Testis (tissue), 3 donors: ENCODE data around the gene ASAP2. TPM values are rescaled to one million over a fixed set of nuclear protein-coding genes. Genes with fewer than 3 reads are reported as not detected.
A peak's percentile ranks its signal among the peaks of the same experiment; 100 is the strongest.

ENCODE experiments used
- DNase-seq: peaks from one replicate; pipeline ENCODE4 v3.0.0-alpha.2; 2019
- H3K27ac ChIP-seq, 2 donors: fragments of 200-600 bp; sonication (generic); one replicate each; pipeline ENCODE4 v1.5.1; 2019
- H3K27me3 ChIP-seq: fragments of 200-600 bp; sonication (generic); one replicate; pipeline ENCODE4 v1.5.1; 2019
- H3K36me3 ChIP-seq: fragments of 200-600 bp; sonication (generic); one replicate; pipeline ENCODE4 v1.5.1; 2017; ENCODE audit warnings: low read depth; ENCODE audit errors: missing control alignments
- H3K4me1 ChIP-seq: fragments of 200-600 bp; sonication (generic); one replicate; pipeline ENCODE4 v1.5.1; 2019
- H3K4me3 ChIP-seq, 2 donors: fragments of 200-600 bp; sonication (generic); one replicate each; pipeline ENCODE4 v1.5.1; 2017 to 2019
- H3K9me3 ChIP-seq: fragments of 200-600 bp; sonication (generic); one replicate; pipeline ENCODE4 v1.5.1; 2017
- CTCF ChIP-seq, 3 experiments: fragments of 450-650 bp in 2 of 3; fragments of 200-600 bp in 1 of 3; sonication (generic) in 1 of 3; IDR thresholded peaks; one replicate each; pipeline ENCODE4 v1.5.1; 2016 to 2019; ENCODE audit warnings: antibody characterized with exemption in 3 of 3, mild to moderate bottlenecking in 2 of 3, moderate library complexity in 1 of 3
- POLR2A ChIP-seq: fragments of 450-650 bp; IDR thresholded peaks from one replicate; pipeline ENCODE4 v1.6.1; 2017; ENCODE audit warnings: antibody characterized with exemption, mild to moderate bottlenecking, moderate library complexity
- WGBS, 2 donors: methylation state at CpG; one replicate each; pipeline ENCODE4 v1.1.5; 2018; 5-methylcytosine and 5-hydroxymethylcytosine counted together
- intact Hi-C: fragments of 100-400 bp; cut with DNase I; formaldehyde crosslinking; loops from one replicate; pipeline ENCODE4 v1.15.1; 2023; ENCODE audit warnings: low total_unique reads
- polyA plus RNA-seq: library from polyadenylated mRNA; stranded (reverse); fragments of 350-450 nt; fragmentation: Illumina TruSeq; extraction: RNeasy Lipid Tissue Mini Kit (QIAGEN cat#74804); gene quantifications from one replicate; pipeline ENCODE4 v1.2.3, GENCODE V29; 2014; ENCODE audit warnings: low read depth, low replicate concordance; ENCODE audit not compliant: insufficient read depth
- total RNA-seq, 2 donors: library from RNA; depleted of rRNA; stranded (reverse); fragments of >200 nt; gene quantifications; one replicate each; pipeline ENCODE4 v1.2.3, GENCODE V29; 2016

The ASAP2 gene
- total and polyA plus RNA-seq, 3 donors from 2014 or later, result 42.4 to 87.2 (median 79.0) TPM

GRCh38 chr2:9420495-9420894 lies 213.9 kb downstream of the ASAP2 start:
- DNase-seq, result no peak
- no peak overlapping the region for H3K4me3 ChIP-seq
- no peak overlapping the region for H3K27ac ChIP-seq
- intact Hi-C loops, result no loop called here
- TF ChIP-seq CTCF (IDR thresholded peaks at IDR 0.05), result no peak
- no peak for TF ChIP-seq POLR2A
- no peaks in the 10 kb centered on the region for H3K27me3 ChIP-seq
- WGBS, 2 donors, result 65 to 71% methylated on average over 10 of the region's 10 CpGs
- H3K36me3 ChIP-seq, result no peaks in the 10 kb centered on the region
- H3K4me1 ChIP-seq, result peaks cover 5% of the 10 kb centered on the region
- no peaks in the 10 kb centered on the region for H3K9me3 ChIP-seq

- Histone ChIP-seq H3K36me3 (no peaks in the 10 kb centered on the region), H3K4me1 (peaks cover 5% of the 10 kb centered on the region), H3K4me3 (peak overlapping the region; percentile 80 to 94), H3K27me3 (no peaks in the 10 kb centered on the region), H3K27ac (peak overlapping the region; percentile 88 to 94), H3K9me3 (no peaks in the 10 kb centered on the region)
- intact Hi-C loops, result no loop called here
- TF ChIP-seq CTCF (IDR thresholded peaks at IDR 0.05) (no peak), POLR2A (no peak)
- WGBS, 2 donors, result 1 to 8% methylated on average over 10 to 41 of the region's 42 CpGs
- DNase-seq, result peak; percentile 69
Observed at GRCh38 chr2:9422321-9423099, 215.9 kb downstream of the ASAP2 start.

- WGBS, 2 donors, result 0% methylated on average over 19 to 27 of the region's 91 CpGs
Observed at GRCh38 chr2:9423100-9423921, 216.7 kb downstream of the ASAP2 start, which contains the start of the genes CPSF3 and ITGB1BP1. CPSF3 (plus strand) TSS chr2:9423654; CDS start chr2:9423774, 120 bp downstream. ITGB1BP1 (minus strand) TSS chr2:9423528; CDS start chr2:9418697, 4,831 bp downstream.

GRCh38 chr2:9423922-9424272 lies 217.3 kb downstream of the ASAP2 start:
- Histone ChIP-seq H3K27ac (peak overlapping the region; percentile 88 to 94), H3K4me3 (peak overlapping the region; percentile 80 to 94), H3K27me3 (no peaks in the 10 kb centered on the region), H3K4me1 (peaks cover 5% of the 10 kb centered on the region), H3K36me3 (no peaks in the 10 kb centered on the region), H3K9me3 (no peaks in the 10 kb centered on the region)
- peak; percentile 32 for DNase-seq
- 0 to 1% methylated on average over 21 of the region's 21 CpGs for WGBS, 2 donors
- intact Hi-C loops, result no loop called here
- TF ChIP-seq POLR2A (no peak), CTCF (IDR thresholded peaks at IDR 0.05) (no peak)

More at GRCh38 chr2:9423100-9423921, 216.7 kb downstream of the ASAP2 start, which contains the start of the genes CPSF3 and ITGB1BP1:
- TF ChIP-seq CTCF (IDR thresholded peaks at IDR 0.05) (peak in 2 of 3 experiments; percentile 5), POLR2A (no peak)
- no peaks in the 10 kb centered on the region for H3K36me3 ChIP-seq
- peak within 1 kb of the TSS; percentile 88 to 94 for H3K27ac ChIP-seq
- peaks cover 5% of the 10 kb centered on the region for H3K4me1 ChIP-seq
- H3K27me3 ChIP-seq, result no peaks in the 10 kb centered on the region
- DNase-seq, result peak; percentile 97
- intact Hi-C loops, result no loop called here
- H3K9me3 ChIP-seq, result no peaks in the 10 kb centered on the region
- H3K4me3 ChIP-seq, result peak within 1 kb of the TSS; percentile 80 to 94
